Left ventricle myocardium superior (tissue), 1 donor: Measurements from ENCODE around the gene SPEM3. TPM values are rescaled to one million over a fixed set of nuclear protein-coding genes. Genes with fewer than 3 reads are reported as not detected.

Source experiments
- ATAC-seq: fragments of 200-7000 bp; cut with Tn5 transposase; one replicate; pipeline ENCODE4 v1.9.1; 2020; ENCODE audit warnings: mild to moderate bottlenecking, moderate library complexity
- DNase-seq: peaks from one replicate; pipeline ENCODE4 v3.0.0-alpha.2; 2020
- intact Hi-C: fragments of 100-400 bp; cut with micrococcal nuclease; formaldehyde crosslinking; loops from one replicate; pipeline ENCODE4 v1.11.0; 2022
- total RNA-seq: library from RNA; stranded (reverse); fragmentation: NEBNext Ultra II Directional; extraction: Animal tissue kit (Norgen Biotek cat#: 25700); gene quantifications from one replicate; pipeline ENCODE4 v1.2.1, GENCODE V29; 2021
- donor health status: DM: no; HTN: yes; CAD: no; lungs with severe emphysema.

Gene SPEM3
- total RNA-seq, 1 donor from 2014 or later, result not detected

GRCh38 chr17:7438656-7439460 lies 10.2 kb downstream of the SPEM3 start:
- no peak for ATAC-seq
- intact Hi-C loops, result no loop called here
- no peak for DNase-seq

- ATAC-seq, result no peak
- intact Hi-C loops, result no loop called here
- no peak for DNase-seq
Measured at GRCh38 chr17:7439462-7440112, 10.9 kb downstream of the SPEM3 start, which contains the start of gene FGF11. Gene FGF11 (plus strand): TSS chr17:7439512. CDS start chr17:7439621, 109 bp downstream.

GRCh38 chr17:7440113-7440833 lies 11.6 kb downstream of the SPEM3 start:
- ATAC-seq, result peak; percentile 14
- peak; percentile 84 for DNase-seq
- intact Hi-C loops, result no loop called here

- intact Hi-C loops, result no loop called here
- ATAC-seq (peak; percentile 6), DNase-seq (peak; percentile 77)
Measured at GRCh38 chr17:7440834-7441195, 12.2 kb downstream of the SPEM3 start.

GRCh38 chr17:7441266-7441665 lies 12.6 kb downstream of the SPEM3 start:
- intact Hi-C loops, result no loop called here
- ATAC-seq, result no peak

GRCh38 chr17:7442142-7442541 lies 13.5 kb downstream of the SPEM3 start:
- ATAC-seq (no peak), DNase-seq (no peak)
- intact Hi-C loops, result no loop called here

More at GRCh38 chr17:7441266-7441665, 12.6 kb downstream of the SPEM3 start:
- no peak for DNase-seq

- intact Hi-C loops, result no loop called here
- DNase-seq, result no peak
- ATAC-seq, result no peak
Measured at GRCh38 chr17:7443499-7444485, 15.1 kb downstream of the SPEM3 start.

GRCh38 chr17:7444682-7445618 lies 16.3 kb downstream of the SPEM3 start, which contains the start of gene CHRNB1:
Gene CHRNB1 (plus strand): TSS chr17:7445061. CDS start chr17:7445128, 67 bp downstream.
- ATAC-seq, result peak; percentile 90
- intact Hi-C loops, result no loop called here
- peak; percentile 91 for DNase-seq

- DNase-seq (peak; percentile 47), ATAC-seq (peak; percentile 18)
- intact Hi-C loops, result no loop called here
Measured at GRCh38 chr17:7445619-7445968, 16.9 kb downstream of the SPEM3 start.

GRCh38 chr17:7448461-7448860 lies 19.8 kb downstream of the SPEM3 start:
- no peak for DNase-seq
- ATAC-seq, result no peak
- intact Hi-C loops, result no loop called here

- intact Hi-C loops, result no loop called here
- DNase-seq (no peak), ATAC-seq (no peak)
Measured at GRCh38 chr17:7459961-7460545, 31.4 kb downstream of the SPEM3 start.

GRCh38 chr17:7460850-7461660 lies 32.4 kb downstream of the SPEM3 start:
- intact Hi-C loops, result no loop called here
- no peak for DNase-seq
- no peak for ATAC-seq

GRCh38 chr17:7462474-7463371 lies 34.1 kb downstream of the SPEM3 start:
- ATAC-seq, result no peak
- intact Hi-C loops, result no loop called here

GRCh38 chr17:7463372-7463846 lies 34.8 kb downstream of the SPEM3 start:
- intact Hi-C loops, result no loop called here
- ATAC-seq (no peak), DNase-seq (no peak)

More at GRCh38 chr17:7462474-7463371, 34.1 kb downstream of the SPEM3 start:
- DNase-seq, result no peak

- DNase-seq (no peak), ATAC-seq (no peak)
- intact Hi-C loops, result no loop called here
Measured at GRCh38 chr17:7464081-7464480, 35.4 kb downstream of the SPEM3 start.
